NCI-H748 treated with DMSO at 0.1 percent for 48 hours (cell line): Measurements from ENCODE around the gene ZNF462.
"Not testable (repeated sequence)": the region's sequence is repeated elsewhere in the genome, so short reads cannot be mapped to it uniquely, and the experiment has no call there.

Experiments
- DNase-seq: peaks from one replicate; lab custom pipeline; 2025; lab: John Stamatoyannopoulos, UW

The ZNF462 gene

DNA sequence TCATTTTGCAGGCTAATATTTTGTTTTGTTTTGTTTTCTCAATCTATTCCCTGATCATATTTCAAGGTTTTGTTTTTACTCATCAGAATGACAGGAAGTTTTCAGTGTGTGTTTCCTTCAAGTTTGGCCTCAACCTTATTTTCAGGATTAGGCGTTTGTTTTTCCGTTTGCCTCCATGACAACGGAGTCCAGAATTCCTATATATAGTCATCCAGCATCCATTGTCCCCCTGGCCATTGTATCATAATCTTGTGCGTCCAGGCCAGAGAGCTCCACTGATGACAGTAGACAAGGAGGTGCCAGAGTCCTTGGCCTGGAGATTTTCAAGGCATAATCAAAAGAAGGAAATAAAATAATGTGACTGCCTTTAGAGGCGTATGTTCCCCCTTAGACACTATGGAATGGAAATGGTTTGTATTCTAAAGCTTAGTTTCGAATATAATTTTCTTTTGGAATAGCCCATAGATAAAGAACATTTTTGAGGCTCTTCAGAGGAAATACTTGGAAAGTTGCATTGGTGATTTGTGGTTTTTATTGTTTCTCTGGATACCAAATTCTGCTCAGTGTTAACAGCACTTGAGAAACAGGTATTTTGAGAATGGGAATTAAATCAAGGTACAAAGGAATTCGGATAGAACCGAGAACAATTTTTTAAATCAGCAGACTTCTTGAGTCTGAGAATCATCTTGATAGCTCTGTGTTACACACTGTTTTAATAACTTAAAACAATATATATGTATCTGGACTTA lies 99.8 kb downstream of the ZNF462 start:
- DNase-seq, result no peak

DNA sequence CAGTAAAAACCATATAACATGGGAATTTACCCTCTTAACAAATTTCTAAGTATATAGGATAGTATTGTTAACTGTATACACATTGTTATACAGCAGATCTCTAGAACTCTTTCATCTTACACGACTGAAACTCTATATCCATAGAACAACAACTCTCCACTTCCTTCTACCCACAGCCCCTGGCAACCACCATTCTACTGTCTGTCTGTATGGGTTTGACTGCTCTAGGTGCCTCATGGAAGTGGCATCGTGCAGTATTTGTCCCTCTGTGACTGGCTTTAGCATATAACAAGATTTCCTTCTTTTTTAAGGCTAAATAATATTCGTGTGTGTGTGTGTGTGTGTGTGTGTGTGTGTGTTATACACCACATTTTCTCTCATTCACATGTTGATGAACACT lies 100.7 kb downstream of the ZNF462 start:
- no peak for DNase-seq

DNA sequence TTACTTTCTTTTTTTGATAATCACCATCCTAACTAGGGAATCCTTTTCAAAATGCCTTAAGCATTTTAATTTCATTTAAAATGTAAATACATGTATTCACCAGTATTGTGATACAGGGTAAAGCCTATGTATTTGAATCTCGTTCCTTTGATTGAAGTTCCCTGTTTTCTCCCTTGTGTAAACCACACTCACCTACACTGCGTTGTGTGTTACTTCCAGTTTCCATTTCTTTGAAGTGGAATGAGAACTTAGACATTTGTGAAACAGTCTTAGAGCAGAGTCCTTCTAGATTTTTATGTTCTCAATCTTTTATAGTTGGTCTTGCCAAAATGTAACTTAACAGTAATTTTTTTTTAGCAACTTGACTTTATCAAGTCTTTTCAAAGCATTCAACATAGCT lies 101.4 kb downstream of the ZNF462 start:
- no peak for DNase-seq

DNA sequence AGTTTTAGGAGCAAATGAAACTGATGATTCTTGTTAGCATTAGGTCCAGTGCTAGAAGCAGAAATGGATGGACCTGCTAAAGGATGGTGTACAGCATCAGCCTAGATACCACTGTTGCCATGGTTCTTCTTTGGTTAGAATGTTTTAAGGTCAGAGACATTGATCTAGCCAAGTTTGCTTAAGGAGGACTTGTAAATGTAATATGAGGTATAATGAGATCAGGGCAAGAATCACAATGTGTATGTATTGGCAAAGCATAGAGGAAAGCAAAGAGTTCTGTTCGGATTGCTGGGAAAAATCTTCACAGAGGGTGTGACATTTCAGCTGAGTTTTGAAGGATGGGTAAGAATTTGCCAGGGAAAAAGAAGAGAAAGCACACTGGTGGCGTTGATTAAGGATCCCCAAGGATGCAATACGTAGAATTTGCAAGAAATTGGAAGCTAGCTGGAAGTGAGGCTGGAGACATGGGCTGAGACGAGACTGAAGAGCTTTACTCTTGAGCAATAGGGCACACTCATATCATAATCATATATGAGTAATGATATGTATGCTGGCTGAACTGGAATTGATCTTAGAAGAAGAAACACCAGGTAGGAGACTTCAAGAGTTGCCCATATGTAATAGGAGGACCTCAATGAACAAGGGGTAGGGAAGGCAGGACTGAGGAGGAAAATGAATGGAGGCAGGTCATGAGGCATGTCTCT lies 102.0 kb downstream of the ZNF462 start:
- DNase-seq, result no peak

DNA sequence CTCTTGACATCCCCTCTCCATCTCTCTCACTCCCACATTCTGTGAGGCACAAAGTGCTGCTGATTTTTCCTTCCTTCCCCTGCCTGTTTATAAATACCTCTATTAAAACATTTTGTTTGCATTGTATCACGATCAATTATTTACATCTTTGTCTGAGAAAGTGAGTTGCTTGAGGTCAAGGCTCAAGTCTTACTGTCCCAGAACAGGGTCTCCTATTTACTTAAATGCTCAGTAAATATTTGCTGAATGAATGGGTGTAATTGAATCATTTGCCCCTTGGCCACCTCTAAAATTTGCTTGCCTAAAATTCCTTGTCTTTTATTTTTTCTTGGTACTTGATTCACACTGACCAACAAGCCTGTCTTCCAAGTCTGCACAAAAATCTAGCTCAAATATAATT lies 103.5 kb downstream of the ZNF462 start:
- no peak for DNase-seq

DNA sequence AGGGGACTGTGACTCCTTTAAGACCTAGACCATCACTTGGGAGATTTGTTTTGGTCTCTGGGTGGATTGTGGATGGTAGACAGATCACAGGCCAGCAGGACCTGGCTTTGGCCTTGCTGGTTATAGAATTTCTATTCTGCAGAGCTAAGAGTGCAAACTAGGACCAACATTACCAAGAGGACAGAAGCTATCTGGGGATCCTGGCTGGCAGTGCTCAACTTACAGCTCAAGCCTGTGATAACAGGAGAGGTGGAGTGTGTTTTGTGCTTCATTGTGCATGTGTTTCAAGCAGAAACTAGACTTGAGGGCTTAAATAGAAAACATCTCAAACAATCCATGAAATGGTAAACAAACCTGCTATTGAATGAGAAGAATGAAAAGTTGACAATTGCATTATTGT lies 106.7 kb downstream of the ZNF462 start:
- DNase-seq, result no peak

DNA sequence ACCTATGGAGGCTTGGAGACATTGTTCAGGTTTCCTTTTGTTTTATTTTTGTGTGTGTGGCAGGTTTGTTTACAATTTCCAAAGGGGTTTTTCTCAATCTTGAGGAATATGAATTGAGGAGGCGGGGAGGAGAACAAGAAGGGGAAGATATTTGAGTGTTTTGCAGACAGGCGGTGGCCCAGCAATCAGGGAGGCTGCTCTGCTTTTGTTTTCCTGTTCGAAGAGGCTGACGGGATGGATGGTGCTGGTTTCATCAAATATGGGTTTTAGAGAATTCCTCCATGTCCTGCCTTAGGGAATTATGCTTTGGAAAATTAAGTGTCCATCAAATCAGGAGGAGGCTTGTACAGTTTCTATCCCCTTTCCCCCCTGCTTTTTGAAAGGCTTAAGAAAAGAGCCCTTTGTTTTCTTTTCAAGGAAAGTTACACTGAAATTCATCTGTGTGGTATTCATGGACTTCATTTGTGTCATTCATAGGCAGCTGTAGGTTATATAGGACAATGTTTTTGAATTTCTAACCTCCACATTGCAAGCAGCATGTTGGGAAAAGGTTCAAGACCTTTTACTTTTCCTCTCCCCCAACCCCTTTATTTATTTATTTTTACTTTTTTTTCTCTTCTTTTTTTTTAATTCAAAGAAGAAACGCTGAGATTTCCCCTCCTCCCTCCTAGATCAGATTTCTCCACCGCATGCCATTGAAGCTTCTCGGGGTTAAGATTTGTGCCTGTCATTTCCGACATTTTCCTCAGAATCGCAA lies 107.4 kb downstream of the ZNF462 start:
- DNase-seq, result no peak

DNA sequence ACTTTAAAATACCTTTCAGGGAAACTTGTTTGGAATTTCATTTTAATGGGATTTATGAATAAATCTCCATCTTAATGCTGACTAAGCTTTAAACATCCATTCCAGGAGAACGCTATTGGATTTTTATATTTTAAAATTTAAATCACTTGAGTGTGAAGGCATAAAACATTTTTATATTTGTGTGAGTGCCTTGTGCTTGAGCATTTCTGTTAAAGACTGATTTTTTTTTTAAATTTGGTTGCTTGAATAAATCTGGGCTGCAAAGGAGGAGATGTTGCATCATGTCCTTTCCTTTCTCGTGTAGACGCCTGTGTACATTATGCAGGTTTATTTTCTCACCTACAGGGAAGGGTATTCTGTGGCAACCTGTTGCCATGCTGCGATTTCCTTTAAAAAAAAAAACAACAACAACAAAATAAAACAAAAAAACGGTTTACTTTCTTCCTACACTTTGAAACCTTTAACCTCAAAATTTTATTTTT lies 108.1 kb downstream of the ZNF462 start:
- DNase-seq, result no peak

DNA sequence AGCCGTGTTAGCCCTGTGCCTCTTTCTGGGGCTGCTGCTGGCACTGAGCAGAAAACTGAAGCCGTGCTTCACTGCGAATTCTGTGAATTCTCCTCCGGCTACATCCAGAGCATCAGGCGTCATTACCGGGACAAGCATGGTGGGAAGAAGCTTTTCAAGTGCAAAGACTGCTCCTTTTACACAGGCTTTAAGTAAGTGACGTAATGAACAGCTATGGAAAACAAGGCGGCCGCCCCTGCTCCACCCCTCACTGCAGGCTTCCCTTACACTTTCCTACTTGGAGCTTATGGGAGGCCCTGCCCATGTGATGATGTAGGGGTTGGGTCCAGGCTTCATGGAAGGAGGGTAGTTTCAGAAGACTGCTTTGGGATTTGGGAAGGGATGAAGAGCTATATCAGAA lies 109.1 kb downstream of the ZNF462 start:
- DNase-seq, result no peak

DNA sequence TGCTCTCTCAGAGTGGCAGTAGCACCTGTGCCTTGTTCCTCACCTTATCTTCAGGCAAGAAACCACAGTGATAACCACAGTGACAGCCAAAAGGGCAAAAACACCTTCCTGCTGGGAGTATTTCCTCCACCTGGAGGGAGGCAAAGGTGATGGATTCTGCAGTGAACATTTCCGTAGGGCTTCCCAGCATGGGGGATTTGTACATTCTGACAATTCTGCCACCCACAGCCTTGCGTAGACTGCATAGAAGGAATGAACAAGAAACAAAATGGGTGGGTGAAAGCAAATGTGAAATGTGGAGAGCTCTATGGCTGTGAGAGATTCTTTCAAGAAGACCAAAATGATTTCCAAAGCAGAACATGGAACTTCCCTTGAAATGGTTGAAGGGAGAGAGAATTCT lies 111.4 kb downstream of the ZNF462 start:
- no peak for DNase-seq

DNA sequence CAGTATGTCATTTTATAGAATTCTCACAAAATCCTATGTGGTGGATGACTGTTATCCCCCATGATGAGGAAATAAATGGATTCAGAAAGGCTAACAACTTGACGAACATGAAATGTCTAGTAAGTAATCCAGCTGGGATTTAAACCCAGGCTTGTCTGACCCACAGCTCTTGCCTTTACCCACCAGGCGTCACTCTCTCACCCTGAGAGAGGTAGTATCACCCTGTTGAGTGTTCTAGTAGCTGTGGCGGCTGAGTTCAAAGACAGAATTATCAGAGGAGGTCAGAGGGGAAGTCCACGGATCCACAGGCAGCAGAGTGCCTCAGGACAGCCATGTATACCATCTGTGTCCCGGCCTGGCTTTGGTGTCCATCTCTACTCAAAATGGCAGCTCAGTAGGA lies 113.8 kb downstream of the ZNF462 start:
- DNase-seq, result no peak

DNA sequence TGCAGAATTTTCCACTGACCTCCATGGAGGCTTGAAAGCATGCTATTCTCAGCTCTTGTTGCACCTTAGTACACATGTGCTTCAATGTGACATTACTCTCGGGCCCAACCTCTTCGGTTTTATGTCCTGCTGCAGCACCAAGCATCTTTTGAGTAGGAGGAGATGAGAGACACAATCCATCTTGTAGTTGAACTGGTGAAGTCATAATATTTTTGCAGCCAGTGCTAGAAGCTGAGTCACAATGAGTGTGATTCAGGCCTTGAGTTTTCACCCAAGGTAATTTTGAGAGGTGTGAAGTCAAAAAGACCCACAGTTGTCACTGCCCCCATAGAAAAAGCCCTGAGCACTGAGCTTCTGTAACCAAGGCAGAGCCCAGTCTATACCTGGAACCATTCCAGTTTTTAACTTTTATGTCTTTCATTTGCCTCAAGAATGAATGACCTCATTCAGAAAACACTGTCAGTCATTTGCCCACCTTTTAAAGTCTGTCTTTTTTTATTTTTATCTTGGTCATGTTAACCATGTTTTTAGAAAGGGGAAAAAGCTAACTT lies 117.7 kb downstream of the ZNF462 start:
- no peak for DNase-seq

DNA sequence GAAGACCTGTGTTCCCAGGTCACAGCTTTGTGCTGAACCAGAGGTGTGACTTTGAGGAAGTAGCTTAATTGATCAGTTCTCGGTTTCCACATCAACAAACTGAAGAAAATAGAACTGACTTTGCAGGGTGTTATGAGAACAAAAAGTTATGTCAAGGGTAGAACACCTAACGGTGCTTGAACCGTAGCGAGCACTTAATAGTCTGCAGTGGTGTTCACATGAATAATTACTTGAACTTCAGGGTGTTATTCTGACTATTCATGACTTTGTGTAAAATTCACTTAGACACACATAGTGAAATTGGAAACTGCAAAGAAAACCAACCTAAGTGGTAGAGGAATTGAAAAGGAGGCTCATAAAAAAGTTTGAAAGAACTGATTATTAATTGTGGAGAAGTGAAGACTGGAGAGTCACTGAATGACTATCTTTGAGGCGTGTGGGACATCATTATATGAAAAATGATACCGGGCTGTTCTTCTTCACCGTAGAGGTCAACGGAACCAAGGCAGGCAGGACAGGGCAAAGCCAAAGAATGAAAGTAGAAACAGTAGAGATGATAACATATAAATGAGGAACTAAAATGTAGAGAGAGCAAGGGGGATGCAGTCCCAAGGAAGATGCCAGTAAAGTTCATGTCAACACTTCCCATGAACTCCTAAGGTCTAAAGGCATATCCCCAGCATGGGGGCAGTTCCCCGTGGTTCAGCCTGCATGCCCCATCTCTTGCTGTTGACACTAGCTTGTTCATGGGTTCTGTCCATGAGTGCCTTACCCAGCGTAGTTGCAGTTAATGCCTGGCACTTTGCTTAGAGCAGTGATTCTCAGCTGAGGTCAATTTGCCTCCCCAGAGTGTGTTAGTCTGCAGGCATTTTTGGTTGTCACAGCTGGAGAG lies 118.7 kb downstream of the ZNF462 start:
- DNase-seq, result no peak

DNA sequence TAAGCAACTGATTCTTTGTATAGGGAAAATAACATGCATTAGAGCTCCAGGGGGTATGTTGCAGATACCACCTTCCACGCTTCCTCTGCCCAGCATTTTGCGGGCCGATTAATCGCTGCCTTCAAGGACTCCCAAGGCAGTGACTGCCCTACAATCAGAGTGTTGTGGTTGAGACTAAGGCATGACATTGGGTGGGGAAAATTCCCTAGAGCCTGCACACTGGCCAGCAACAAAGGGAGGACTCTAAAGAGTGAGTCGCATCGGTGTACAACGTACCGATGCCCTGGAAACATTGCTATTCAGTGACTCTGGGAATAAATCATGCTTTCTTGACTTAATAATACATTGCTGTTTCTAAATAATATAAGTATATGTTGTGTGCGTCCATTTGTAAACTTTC lies 119.7 kb downstream of the ZNF462 start:
- no peak for DNase-seq

DNA sequence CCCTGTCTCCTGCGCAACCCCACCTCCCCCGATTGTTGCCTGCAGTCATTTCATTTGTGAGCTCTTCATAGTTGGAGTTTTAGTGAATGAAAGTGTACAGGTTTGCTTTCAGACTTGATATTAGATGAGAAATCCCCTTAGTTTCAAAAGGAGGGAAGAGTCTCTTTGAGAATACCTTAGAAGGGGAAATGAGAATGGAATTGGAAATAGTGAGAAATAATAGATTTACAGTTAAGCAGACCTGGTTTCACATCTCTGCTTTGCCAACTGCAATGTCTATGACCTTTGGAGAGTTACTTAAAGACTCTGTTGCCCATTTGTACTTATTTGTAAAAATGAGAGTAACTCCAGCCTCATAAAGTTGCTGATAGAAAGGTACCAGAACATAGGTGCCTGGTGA lies 120.4 kb downstream of the ZNF462 start:
- DNase-seq, result no peak

DNA sequence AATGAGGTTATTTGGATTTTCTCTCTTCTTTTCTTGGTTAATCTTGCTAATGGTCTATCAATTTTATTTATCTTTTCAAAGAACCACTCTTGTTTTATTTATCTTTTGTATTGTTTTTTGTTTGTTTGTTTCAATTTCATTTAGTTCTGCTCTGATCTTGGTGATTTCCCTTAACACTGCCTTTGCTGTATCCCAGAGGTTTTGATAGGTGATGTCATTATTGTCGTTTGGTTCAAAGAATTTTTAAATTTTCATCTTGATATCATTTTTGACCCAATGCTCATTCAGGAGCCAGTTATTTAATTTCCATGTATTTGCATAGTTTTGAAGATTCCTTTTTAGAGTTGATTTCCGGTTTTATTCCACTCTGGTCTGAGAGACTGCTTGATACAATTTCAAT lies 126.9 kb downstream of the ZNF462 start:
- not testable (repeated sequence) for DNase-seq

DNA sequence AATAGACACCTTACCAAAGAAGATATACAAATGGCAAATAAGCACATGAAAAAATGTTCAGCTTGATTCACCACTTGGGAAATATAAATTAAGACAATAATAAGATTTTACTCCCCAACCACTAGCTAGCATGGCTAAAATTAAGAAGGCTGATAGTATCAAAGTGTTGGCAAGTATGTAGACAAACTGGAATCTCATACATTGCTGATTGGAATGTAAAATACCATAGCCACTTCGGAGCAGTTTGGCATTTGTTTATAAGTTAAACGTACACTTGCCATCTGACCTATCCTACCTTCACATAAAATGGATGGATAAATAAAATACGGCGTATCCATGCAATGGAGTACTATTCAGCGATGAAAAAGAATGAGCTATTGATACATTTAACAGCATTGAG lies 129.2 kb downstream of the ZNF462 start:
- DNase-seq, result no peak

DNA sequence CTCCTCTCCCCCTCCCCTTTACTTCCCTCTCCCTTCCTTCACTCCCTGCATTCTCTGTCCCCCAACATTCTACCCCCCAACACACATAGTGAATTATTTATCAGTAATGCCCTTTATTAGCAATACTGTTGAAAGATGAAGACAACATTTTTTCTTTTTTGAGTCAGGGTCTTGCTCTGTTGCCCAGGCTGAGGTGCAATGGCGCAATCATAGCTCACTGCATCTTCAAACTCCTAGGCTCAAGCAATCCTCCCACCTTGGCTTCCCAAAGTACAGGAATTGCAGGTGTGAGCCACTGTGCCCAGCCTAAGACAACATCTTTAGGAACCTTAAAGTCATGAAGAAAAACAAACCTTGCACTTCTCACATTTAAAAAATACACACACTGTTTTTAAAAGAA lies 130.6 kb downstream of the ZNF462 start:
- DNase-seq, result no peak

DNA sequence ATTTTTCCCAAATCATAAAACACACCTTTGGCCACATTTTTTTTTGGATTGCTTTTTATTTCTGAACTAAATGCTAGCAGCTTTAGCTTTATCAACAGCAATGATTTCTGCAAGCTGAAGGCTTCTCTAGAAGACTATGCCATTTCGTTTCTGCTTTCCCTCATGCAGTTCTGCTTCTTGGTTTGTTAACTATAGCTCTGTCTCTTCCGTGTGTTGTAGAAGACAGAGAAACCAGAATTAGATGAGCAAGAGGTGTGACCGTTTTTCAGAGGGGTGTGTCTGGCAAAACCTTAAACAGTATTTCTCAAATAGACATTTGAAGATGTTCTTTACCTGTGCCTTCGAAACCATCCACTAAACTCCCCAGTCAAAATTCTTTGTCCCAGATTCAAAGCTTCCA lies 131.5 kb downstream of the ZNF462 start:
- no peak for DNase-seq

DNA sequence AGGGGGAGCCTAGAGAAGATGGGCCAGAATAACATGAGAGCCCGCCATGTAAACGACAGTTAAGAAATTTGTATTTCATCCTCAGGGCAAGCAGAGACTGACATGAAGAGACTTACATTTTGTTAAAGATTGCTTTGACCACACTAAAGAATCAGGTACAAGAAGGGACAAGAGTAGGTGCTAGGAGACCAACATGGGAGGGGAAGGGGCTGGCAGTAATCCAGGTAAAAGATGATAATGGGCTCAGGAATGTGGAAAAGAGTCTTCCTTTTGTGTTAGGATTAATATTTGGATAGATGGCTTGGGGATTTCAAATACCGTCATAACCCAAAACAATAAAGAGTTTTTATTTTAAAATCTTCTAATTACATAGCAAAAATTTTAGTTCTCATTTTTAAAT lies 137.3 kb downstream of the ZNF462 start:
- DNase-seq, result no peak

DNA sequence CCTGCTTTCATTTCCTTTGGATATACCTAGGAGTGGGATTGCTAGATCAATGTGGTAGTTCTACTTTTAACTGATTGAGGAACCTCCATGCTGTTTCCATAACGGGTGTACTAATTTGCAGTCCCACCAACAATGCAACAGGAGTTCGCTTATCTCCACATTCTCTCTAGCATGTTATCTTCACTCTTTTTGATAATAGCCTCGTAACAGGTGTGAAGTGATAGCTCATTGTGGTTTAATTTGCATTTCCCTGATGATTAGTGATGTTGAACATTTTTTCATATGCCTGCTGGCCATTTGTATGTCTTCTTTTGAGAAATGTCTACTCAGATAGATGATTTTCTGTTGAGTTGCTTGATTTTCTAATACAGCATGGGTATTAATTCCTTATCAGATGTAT lies 142.2 kb downstream of the ZNF462 start:
- no peak for DNase-seq

DNA sequence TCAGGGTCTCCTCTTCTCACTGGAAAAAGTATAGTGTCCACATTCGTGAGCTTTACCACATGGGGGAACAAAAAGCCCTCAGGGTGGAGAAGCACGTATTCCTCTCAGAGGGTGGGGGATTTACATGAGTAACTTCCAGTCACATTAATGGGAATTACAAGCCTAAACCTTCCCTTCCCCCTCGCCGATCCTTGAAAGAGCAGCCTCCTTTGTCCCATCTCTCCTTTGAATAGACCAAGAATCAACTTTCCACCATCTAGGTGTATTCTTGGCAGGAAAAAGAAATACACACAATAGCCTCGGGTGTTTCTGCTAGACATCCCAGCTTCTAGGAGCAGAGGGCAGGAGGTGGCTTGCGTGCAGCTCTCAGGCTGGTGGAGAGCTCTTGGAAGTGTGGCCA lies 144.4 kb downstream of the ZNF462 start:
- no peak for DNase-seq
